Measurements from ENCODE around the gene TSSK3.

- TF ChIP-seq TCF3 (CRISPR knock-in tag; IDR thresholded peaks at IDR 0.05) (no peak), POLR2A (conservative IDR thresholded peaks at IDR 0.05) (no peak), KLF10 (CRISPR knock-in tag; IDR thresholded peaks at IDR 0.05) (no peak)
- TF ChIP-seq, protein P1, sequence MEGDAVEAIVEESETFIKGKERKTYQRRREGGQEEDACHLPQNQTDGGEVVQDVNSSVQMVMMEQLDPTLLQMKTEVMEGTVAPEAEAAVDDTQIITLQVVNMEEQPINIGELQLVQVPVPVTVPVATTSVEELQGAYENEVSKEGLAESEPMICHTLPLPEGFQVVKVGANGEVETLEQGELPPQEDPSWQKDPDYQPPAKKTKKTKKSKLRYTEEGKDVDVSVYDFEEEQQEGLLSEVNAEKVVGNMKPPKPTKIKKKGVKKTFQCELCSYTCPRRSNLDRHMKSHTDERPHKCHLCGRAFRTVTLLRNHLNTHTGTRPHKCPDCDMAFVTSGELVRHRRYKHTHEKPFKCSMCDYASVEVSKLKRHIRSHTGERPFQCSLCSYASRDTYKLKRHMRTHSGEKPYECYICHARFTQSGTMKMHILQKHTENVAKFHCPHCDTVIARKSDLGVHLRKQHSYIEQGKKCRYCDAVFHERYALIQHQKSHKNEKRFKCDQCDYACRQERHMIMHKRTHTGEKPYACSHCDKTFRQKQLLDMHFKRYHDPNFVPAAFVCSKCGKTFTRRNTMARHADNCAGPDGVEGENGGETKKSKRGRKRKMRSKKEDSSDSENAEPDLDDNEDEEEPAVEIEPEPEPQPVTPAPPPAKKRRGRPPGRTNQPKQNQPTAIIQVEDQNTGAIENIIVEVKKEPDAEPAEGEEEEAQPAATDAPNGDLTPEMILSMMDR (IDR thresholded peaks at IDR 0.05 in 2 of 3, conservative IDR thresholded peaks at IDR 0.05 in 1 of 3; ENCODE audit: insufficient read depth in 2 of 3, low read depth in 1 of 3, low read length in 3 of 3): no peak
Measured at GRCh38 chr1:32406629-32407111, 44.3 kb downstream of the TSSK3 start.
